ENCODE results near the gene MFSD8. TPM values are rescaled to one million over a fixed set of nuclear protein-coding genes. Genes with fewer than 3 reads are reported as not detected.

Gene MFSD8
- total RNA-seq, 1 donor from 2014 or later: 10.3 TPM

DNA sequence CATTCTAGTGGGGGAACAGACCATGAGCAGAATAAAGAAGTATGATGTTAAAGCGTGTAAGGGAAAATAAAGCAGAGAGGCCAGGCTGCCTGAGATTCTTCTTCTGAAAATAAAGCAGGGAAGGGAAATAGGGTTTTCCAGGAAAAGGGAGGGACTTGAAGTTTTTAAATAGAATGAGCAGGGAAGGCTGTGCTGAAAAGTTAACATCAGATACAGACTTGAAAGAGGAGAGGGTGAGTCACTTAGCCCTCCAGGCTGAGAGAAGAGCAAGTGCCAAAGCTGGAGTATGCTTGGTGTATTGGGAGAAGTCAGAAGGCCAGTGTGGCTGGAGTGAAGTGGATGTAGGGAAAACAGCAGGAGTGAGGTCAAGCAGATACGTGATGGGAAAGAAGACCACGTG, 94.3 kb downstream of the MFSD8 start:
- no peak overlapping the region for H3K4me3 ChIP-seq (ENCODE audit: low read depth, low read length)
- DNase-seq (ENCODE audit: low read depth): no peak
- TF ChIP-seq, protein P1, sequence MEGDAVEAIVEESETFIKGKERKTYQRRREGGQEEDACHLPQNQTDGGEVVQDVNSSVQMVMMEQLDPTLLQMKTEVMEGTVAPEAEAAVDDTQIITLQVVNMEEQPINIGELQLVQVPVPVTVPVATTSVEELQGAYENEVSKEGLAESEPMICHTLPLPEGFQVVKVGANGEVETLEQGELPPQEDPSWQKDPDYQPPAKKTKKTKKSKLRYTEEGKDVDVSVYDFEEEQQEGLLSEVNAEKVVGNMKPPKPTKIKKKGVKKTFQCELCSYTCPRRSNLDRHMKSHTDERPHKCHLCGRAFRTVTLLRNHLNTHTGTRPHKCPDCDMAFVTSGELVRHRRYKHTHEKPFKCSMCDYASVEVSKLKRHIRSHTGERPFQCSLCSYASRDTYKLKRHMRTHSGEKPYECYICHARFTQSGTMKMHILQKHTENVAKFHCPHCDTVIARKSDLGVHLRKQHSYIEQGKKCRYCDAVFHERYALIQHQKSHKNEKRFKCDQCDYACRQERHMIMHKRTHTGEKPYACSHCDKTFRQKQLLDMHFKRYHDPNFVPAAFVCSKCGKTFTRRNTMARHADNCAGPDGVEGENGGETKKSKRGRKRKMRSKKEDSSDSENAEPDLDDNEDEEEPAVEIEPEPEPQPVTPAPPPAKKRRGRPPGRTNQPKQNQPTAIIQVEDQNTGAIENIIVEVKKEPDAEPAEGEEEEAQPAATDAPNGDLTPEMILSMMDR (conservative IDR thresholded peaks at IDR 0.05; ENCODE audit: low read depth, low read length): no peak

DNA sequence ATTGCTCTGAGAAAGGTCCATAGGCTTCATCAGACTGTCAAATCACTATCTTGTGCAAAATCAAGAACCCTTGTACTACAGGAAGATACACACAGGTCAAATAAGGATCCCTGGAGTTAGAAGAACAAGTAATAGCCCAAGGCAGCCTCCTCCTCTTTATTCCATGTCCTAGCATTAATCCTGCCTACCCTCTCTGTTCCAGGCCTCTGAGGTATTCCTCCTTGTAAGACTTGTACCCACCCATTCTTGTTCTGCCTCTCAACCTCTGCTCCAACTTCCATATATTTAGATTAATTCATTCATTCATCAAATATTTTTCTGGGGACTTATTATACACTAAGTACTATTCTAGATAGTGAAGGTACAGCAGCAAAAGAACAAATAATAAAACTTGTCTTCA, 94.7 kb downstream of the MFSD8 start:
- no peak overlapping the region for H3K4me3 ChIP-seq (ENCODE audit: low read depth, low read length)
- DNase-seq (ENCODE audit: low read depth): no peak
- TF ChIP-seq, protein P1 (conservative IDR thresholded peaks at IDR 0.05; ENCODE audit: low read depth, low read length): no peak

DNA sequence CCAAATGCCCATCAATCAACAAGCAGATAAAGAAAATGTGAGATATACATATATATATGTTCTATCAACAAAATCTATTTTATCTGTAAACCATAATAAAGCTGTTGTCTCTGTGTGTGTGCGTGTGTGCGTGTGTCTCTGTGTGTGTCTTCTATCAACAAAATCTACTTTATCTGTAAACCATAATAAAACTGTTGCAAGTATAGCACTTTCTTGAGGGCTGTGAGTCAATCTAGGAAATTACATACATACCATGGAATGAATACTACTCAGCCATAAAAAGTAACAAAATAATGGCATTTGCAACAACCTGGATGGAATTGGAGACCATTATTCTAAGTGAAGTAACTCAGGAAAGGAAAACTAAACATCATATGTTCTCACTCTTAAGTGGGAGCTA, 96.8 kb downstream of the MFSD8 start:
- TF ChIP-seq, protein P1 (conservative IDR thresholded peaks at IDR 0.05; ENCODE audit: low read depth, low read length): no peak
- DNase-seq (ENCODE audit: low read depth): no peak
- H3K4me3 ChIP-seq (ENCODE audit: low read depth, low read length): no peak overlapping the region

Other genes with a start within 250 kb of the MFSD8 start
- not detected in 2 replicates for gene SLC25A31, start 234.8 kb downstream of the MFSD8 start, total RNA-seq
- 10.6 and 12.6 TPM in 2 replicates for gene HSPA4L, start 182.9 kb downstream of the MFSD8 start, total RNA-seq
- 27.9 and 29.0 TPM in 2 replicates for gene PLK4, start 84.3 kb downstream of the MFSD8 start, total RNA-seq
- gene ABHD18, start 233 bp upstream of the MFSD8 start, total RNA-seq: 3.6 and 6.8 TPM in 2 replicates
- gene LARP1B, start 96.1 kb upstream of the MFSD8 start, total RNA-seq: 20.3 and 25.7 TPM in 2 replicates